Stomach (tissue), 4 donors: ENCODE measurements around the gene CIAO2A.

ENCODE experiments used
- CTCF ChIP-seq, 7 experiments: fragments of 450-650 bp in 4 of 7; fragments of 200-600 bp in 3 of 7; sonication (generic) in 3 of 7; IDR thresholded peaks; one replicate each; pipeline ENCODE4 v1.5.1; 2016 to 2019; ENCODE audit warnings: antibody characterized with exemption in 7 of 7, control low read depth in 2 of 7, mild to moderate bottlenecking in 1 of 7
- EP300 ChIP-seq: sonication (generic); formaldehyde crosslinking; IDR thresholded peaks from one replicate; pipeline ENCODE4 v1.6.1; 2017; ENCODE audit warnings: antibody characterized with exemption
- POLR2A ChIP-seq, 4 donors: fragments of 450-650 bp; IDR thresholded peaks; one replicate each; pipeline ENCODE4 v1.6.1; 2016; ENCODE audit warnings: antibody characterized with exemption in 4 of 4, control low read depth in 2 of 4, mild to moderate bottlenecking in 1 of 4, moderate library complexity in 1 of 4

- TF ChIP-seq CTCF (IDR thresholded peaks at IDR 0.05) (no peak), POLR2A (IDR thresholded peaks at IDR 0.05) (no peak), EP300 (no peak)
Measured at GRCh38 chr15:64089543-64090280, 3.9 kb downstream of the CIAO2A start.
